HEK293 (cell line): ENCODE data around the gene ZFYVE1.
"Not testable (repeated sequence)": the region's sequence is repeated elsewhere in the genome, so short reads cannot be mapped to it uniquely, and the experiment has no call there.

Experiments used
- CTCF ChIA-PET: fragments of 350-600 bp; formaldehyde crosslinking; extraction: SDS; loops from one replicate; lab custom pipeline; 2021; ENCODE audit warnings: antibody characterized with exemption; lab: Yijun Ruan, JAX
- POLR2A ChIA-PET: fragments of 300-600 bp; formaldehyde crosslinking; extraction: SDS; loops from one replicate; lab custom pipeline; 2020; ENCODE audit warnings: antibody characterized with exemption, inconsistent platforms; lab: Yijun Ruan, JAX
- H3K27ac ChIP-seq: fragments of 200-500 bp; sonication (Bioruptor generic); 2 replicates; pipeline ENCODE4 v1.5.1; 2014; ENCODE audit warnings: low read depth, low read length, control low read depth, inconsistent platforms; ENCODE audit errors: extremely low read depth
- H3K36me3 ChIP-seq, 2 experiments: fragments of 200-500 bp in 1 of 2; sonication (Bioruptor generic) in 1 of 2; 1 replicate in 1 of 2; 2 replicates in 1 of 2; pipeline ENCODE4 v1.5.1; 2014 to 2017; ENCODE audit warnings: inconsistent platforms in 2 of 2, low read length in 2 of 2; ENCODE audit not compliant: control insufficient read depth in 2 of 2, insufficient read depth in 1 of 2
- H3K4me1 ChIP-seq: fragments of 200-500 bp; sonication (Bioruptor generic); 2 replicates; pipeline ENCODE4 v1.5.1; 2014; ENCODE audit warnings: mild to moderate bottlenecking, low read length, inconsistent platforms; ENCODE audit not compliant: control insufficient read depth, insufficient read depth
- H3K4me3 ChIP-seq: 2 replicates; pipeline ENCODE4 v1.5.1; 2011; ENCODE audit warnings: low read depth, mild to moderate bottlenecking, control low read depth, low read length, moderate library complexity
- H3K9me3 ChIP-seq: fragments of 200-500 bp; sonication (Bioruptor generic); 2 replicates; pipeline ENCODE4 v1.5.1; 2014; ENCODE audit warnings: low read depth, low read length, inconsistent platforms; ENCODE audit not compliant: control insufficient read depth, insufficient read depth
- EGR2 ChIP-seq: fragments of 450-650 bp; formaldehyde crosslinking; IDR thresholded peaks from 2 replicates; pipeline ENCODE4 v1.5.1; 2016; ENCODE audit warnings: low read depth, missing biosample characterization, missing genetic modification characterization
- FEZF1 ChIP-seq: fragments of 450-650 bp; formaldehyde crosslinking; IDR thresholded peaks from 2 replicates; pipeline ENCODE4 v1.5.1; 2016; ENCODE audit warnings: missing biosample characterization, missing genetic modification characterization
- GLI4 ChIP-seq: fragments of 450-650 bp; formaldehyde crosslinking; IDR thresholded peaks from 2 replicates; pipeline ENCODE4 v1.5.1; 2016; ENCODE audit warnings: missing biosample characterization, missing genetic modification characterization
- GLIS1 ChIP-seq: fragments of 450-650 bp; formaldehyde crosslinking; IDR thresholded peaks from 2 replicates; pipeline ENCODE4 v1.5.1; 2016; ENCODE audit warnings: missing biosample characterization, missing genetic modification characterization
- KLF1 ChIP-seq: fragments of 450-650 bp; formaldehyde crosslinking; IDR thresholded peaks from 2 replicates; pipeline ENCODE4 v1.5.1; 2016; ENCODE audit warnings: missing biosample characterization, missing genetic modification characterization
- OVOL3 ChIP-seq: fragments of 450-650 bp; formaldehyde crosslinking; IDR thresholded peaks from 2 replicates; pipeline ENCODE4 v1.5.1; 2016; ENCODE audit warnings: missing biosample characterization, missing genetic modification characterization
- WT1 ChIP-seq: fragments of 450-650 bp; formaldehyde crosslinking; IDR thresholded peaks from 2 replicates; pipeline ENCODE4 v1.5.1; 2016; ENCODE audit warnings: missing biosample characterization, missing genetic modification characterization
- ZFP37 ChIP-seq: fragments of 450-650 bp; formaldehyde crosslinking; IDR thresholded peaks from 2 replicates; pipeline ENCODE4 v1.5.1; 2016; ENCODE audit warnings: missing biosample characterization, missing genetic modification characterization
- ZNF19 ChIP-seq: fragments of 450-650 bp; formaldehyde crosslinking; IDR thresholded peaks from 2 replicates; pipeline ENCODE4; 2016; ENCODE audit warnings: missing biosample characterization, missing genetic modification characterization, low read depth
- ZNF23 ChIP-seq: fragments of 450-650 bp; formaldehyde crosslinking; IDR thresholded peaks from 2 replicates; pipeline ENCODE4 v1.5.1; 2016; ENCODE audit warnings: missing biosample characterization, missing genetic modification characterization, borderline replicate concordance
- ZNF530 ChIP-seq: fragments of 450-650 bp; formaldehyde crosslinking; IDR thresholded peaks from 2 replicates; pipeline ENCODE4 v1.5.1; 2016; ENCODE audit warnings: low read depth, missing biosample characterization, missing genetic modification characterization
- ZNF548 ChIP-seq: fragments of 450-650 bp; formaldehyde crosslinking; IDR thresholded peaks from 2 replicates; pipeline ENCODE4 v1.5.1; 2016; ENCODE audit warnings: missing biosample characterization, missing genetic modification characterization
- ZNF623 ChIP-seq: fragments of 450-650 bp; formaldehyde crosslinking; IDR thresholded peaks from 2 replicates; pipeline ENCODE4 v1.5.1; 2016; ENCODE audit warnings: missing biosample characterization, missing genetic modification characterization
- ZNF660 ChIP-seq: fragments of 450-650 bp; IDR thresholded peaks from 2 replicates; pipeline ENCODE4 v1.5.1; 2018; ENCODE audit warnings: missing biosample characterization, mild to moderate bottlenecking, missing genetic modification characterization
- ZNF76 ChIP-seq: fragments of 450-650 bp; formaldehyde crosslinking; IDR thresholded peaks from 2 replicates; pipeline ENCODE4; 2016; ENCODE audit warnings: low read depth, missing biosample characterization, missing genetic modification characterization, borderline replicate concordance
- ZNF792 ChIP-seq: fragments of 450-650 bp; formaldehyde crosslinking; IDR thresholded peaks from 2 replicates; pipeline ENCODE4 v1.5.1; 2016; ENCODE audit warnings: missing biosample characterization, missing genetic modification characterization
- ZXDB ChIP-seq: fragments of 450-650 bp; formaldehyde crosslinking; IDR thresholded peaks from 2 replicates; pipeline ENCODE4 v1.5.1; 2016; ENCODE audit warnings: missing biosample characterization, missing genetic modification characterization
- TF ChIP-seq, protein P1 (sequence below): fragments of 450-650 bp; formaldehyde crosslinking; IDR thresholded peaks from 2 replicates; pipeline ENCODE4 v1.5.1; 2016; ENCODE audit warnings: missing biosample characterization, missing genetic modification characterization
- TF ChIP-seq, protein P2 (sequence below): fragments of 450-650 bp; formaldehyde crosslinking; IDR thresholded peaks from 2 replicates; pipeline ENCODE4 v1.5.1; 2016; ENCODE audit warnings: missing biosample characterization, missing genetic modification characterization
- TF ChIP-seq, protein P3 (sequence below): fragments of 450-650 bp; formaldehyde crosslinking; IDR thresholded peaks from 2 replicates; pipeline ENCODE4 v1.5.0; 2017; ENCODE audit warnings: missing biosample characterization, missing genetic modification characterization, borderline replicate concordance
- TF ChIP-seq, protein P4 (sequence below): fragments of 450-650 bp; formaldehyde crosslinking; IDR thresholded peaks from 2 replicates; pipeline ENCODE4; 2016; ENCODE audit warnings: missing biosample characterization, missing genetic modification characterization

Gene ZFYVE1

DNA sequence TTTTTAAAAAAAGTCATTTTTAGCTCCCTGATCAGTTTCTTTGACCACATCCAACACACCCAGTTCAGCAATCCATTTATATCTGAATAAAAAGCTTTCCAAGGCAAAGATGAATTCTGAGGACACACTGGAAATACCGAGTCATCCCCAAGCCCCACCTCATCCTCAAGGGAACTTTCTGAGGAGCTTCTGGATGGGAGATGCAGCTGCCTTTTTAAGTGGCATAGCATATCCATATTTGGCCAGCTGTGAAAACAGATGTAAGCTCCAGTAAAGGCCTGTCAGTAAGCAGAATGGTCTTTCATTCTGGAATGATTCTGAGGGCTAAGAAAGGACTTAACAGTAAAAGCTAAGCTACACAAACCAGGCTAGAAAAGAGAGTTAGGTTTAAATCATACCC lies 18.4 kb downstream of the ZFYVE1 start:
- POLR2A ChIA-PET: no interaction called here

DNA sequence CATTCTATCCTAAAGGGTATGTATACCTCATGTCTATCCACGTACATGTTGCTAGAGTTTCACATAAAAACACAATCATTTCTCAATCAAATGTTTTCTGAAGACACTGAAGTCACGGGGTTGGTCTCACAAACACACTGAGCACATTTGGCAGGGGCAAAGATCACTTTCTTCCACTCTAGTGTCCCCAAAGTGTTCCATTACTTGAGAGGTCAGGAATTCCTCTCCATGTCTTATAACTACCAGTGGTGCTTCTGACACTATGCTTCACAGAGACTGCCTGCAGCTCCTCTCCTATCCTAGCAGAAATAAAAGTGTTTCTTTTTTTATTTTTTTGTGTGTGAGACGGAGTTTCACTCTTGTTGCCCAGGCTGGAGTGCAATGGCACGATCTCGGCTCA lies 19.1 kb downstream of the ZFYVE1 start:
- ChIA-PET CTCF (interaction anchor here (0.6 to 1.1 kb wide), 4 partner anchors 15 to 206 kb away, joined by 3 to 4 read pairs (median 3); no protein-coding TSS in a partner anchor), POLR2A (no interaction called here)
- Histone ChIP-seq H3K4me1 (no peaks in the 10 kb centered on the region), H3K36me3 (peaks cover 6 to 14% of the 10 kb centered on the region in 2 experiments; a peak in 2 of 3 replicates), H3K4me3 (no peak overlapping the region), H3K9me3 (no peaks in the 10 kb centered on the region), H3K27ac (no peak overlapping the region)
- TF ChIP-seq GLIS1 (tag by site-specific recombination) (no peak), ZNF548 (no peak), GLI4 (tag by site-specific recombination) (no peak), ZNF76 (tag by site-specific recombination) (no peak), ZNF23 (tag by site-specific recombination) (no peak), KLF1 (tag by site-specific recombination) (no peak), EGR2 (tag by site-specific recombination) (no peak)
- TF ChIP-seq, protein P1, sequence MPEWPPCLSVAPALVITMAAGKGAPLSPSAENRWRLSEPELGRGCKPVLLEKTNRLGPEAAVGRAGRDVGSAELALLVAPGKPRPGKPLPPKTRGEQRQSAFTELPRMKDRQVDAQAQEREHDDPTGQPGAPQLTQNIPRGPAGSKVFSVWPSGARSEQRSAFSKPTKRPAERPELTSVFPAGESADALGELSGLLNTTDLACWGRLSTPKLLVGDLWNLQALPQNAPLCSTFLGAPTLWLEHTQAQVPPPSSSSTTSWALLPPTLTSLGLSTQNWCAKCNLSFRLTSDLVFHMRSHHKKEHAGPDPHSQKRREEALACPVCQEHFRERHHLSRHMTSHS (tag by site-specific recombination): no peak
- TF ChIP-seq, protein P2, sequence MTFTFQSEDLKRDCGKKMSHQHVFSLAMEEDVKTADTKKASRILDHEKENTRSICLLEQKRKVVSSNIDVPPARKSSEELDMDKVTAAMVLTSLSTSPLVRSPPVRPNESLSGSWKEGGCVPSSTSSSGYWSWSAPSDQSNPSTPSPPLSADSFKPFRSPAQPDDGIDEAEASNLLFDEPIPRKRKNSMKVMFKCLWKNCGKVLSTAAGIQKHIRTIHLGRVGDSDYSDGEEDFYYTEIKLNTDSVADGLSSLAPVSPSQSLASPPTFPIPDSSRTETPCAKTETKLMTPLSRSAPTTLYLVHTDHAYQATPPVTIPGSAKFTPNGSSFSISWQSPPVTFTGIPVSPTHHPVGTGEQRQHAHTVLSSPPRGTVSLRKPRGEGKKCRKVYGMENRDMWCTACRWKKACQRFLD (tag by site-specific recombination): no peak
- TF ChIP-seq, protein P3, sequence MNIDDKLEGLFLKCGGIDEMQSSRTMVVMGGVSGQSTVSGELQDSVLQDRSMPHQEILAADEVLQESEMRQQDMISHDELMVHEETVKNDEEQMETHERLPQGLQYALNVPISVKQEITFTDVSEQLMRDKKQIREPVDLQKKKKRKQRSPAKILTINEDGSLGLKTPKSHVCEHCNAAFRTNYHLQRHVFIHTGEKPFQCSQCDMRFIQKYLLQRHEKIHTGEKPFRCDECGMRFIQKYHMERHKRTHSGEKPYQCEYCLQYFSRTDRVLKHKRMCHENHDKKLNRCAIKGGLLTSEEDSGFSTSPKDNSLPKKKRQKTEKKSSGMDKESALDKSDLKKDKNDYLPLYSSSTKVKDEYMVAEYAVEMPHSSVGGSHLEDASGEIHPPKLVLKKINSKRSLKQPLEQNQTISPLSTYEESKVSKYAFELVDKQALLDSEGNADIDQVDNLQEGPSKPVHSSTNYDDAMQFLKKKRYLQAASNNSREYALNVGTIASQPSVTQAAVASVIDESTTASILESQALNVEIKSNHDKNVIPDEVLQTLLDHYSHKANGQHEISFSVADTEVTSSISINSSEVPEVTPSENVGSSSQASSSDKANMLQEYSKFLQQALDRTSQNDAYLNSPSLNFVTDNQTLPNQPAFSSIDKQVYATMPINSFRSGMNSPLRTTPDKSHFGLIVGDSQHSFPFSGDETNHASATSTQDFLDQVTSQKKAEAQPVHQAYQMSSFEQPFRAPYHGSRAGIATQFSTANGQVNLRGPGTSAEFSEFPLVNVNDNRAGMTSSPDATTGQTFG (tag by site-specific recombination): no peak

More for the DNA sequence above, 18.4 kb downstream of the ZFYVE1 start:
- Histone ChIP-seq H3K36me3 (peaks cover 6 to 14% of the 10 kb centered on the region in 2 experiments; a peak in 2 of 3 replicates), H3K27ac (no peak overlapping the region), H3K4me3 (no peak overlapping the region), H3K4me1 (no peaks in the 10 kb centered on the region), H3K9me3 (no peaks in the 10 kb centered on the region)
- TF ChIP-seq OVOL3: no peak
- TF ChIP-seq ZNF530: no peak
- TF ChIP-seq ZNF19: no peak
- no peak for TF ChIP-seq ZNF548
- TF ChIP-seq WT1 (tag by site-specific recombination): no peak
- TF ChIP-seq ZFP37: no peak
- TF ChIP-seq, protein P4, sequence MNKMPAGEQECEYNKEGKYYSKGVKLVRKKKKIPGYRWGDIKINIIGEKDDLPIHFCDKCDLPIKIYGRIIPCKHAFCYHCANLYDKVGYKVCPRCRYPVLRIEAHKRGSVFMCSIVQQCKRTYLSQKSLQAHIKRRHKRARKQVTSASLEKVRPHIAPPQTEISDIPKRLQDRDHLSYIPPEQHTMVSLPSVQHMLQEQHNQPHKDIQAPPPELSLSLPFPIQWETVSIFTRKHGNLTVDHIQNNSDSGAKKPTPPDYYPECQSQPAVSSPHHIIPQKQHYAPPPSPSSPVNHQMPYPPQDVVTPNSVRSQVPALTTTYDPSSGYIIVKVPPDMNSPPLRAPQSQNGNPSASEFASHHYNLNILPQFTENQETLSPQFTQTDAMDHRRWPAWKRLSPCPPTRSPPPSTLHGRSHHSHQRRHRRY (tag by site-specific recombination): no peak
- no peak for TF ChIP-seq ZNF623 (tag by site-specific recombination)
- TF ChIP-seq FEZF1 (tag by site-specific recombination): no peak
- no peak for TF ChIP-seq ZXDB
- no peak for TF ChIP-seq ZNF792
- no peak for TF ChIP-seq ZNF660 (tag by site-specific recombination)
- CTCF ChIA-PET: interaction anchor here (0.6 to 1.1 kb wide), 3 partner anchors 16 to 34 kb away, joined by 3 read pairs; no protein-coding TSS in a partner anchor

DNA sequence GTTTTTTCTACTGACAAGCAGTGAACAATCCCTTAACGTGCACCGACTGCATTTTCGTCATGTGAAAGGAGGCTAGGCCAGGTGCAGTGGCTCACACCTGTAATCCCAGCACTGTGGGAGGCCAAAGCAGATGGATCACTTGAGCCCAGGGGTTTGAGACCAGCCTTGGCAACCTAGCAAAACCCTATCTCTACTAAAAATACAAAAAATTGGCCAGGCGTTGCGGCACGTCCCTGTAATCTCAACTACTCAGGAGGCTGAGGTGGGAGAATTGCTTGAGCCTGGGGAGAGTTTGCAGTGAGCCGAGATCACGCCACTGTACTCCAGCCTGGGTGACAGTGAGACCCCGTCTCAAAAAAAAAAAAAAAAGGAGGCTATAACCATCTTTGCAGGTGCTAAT lies 22.3 kb downstream of the ZFYVE1 start:
- H3K27ac ChIP-seq, H3K4me1 ChIP-seq, H3K4me3 ChIP-seq, H3K9me3 ChIP-seq, CTCF ChIA-PET, POLR2A ChIA-PET: not testable (repeated sequence)
- H3K36me3 ChIP-seq: peaks cover 10 to 13% of the 10 kb centered on the region in 2 experiments; a peak in 2 of 3 replicates
